GM19395 (cell line): ENCODE results near the gene CGRRF1.
A peak's percentile ranks its signal among the peaks of the same experiment; 100 is the strongest.

Experiments used
- ATAC-seq: cut with Tn5 transposase; IDR thresholded peaks from one replicate; pipeline ENCODE4 v1.9.1; 2021; ENCODE audit warnings: mild to moderate bottlenecking, moderate library complexity; ENCODE audit not compliant: unreplicated experiment

The CGRRF1 gene

GRCh38 chr14:54489318-54489683 is 20.4 kb upstream of the CGRRF1 start:
- peak; percentile 37 for ATAC-seq

GRCh38 chr14:54489731-54490444 is 19.8 kb upstream of the CGRRF1 start:
- ATAC-seq, result no peak

DNA sequence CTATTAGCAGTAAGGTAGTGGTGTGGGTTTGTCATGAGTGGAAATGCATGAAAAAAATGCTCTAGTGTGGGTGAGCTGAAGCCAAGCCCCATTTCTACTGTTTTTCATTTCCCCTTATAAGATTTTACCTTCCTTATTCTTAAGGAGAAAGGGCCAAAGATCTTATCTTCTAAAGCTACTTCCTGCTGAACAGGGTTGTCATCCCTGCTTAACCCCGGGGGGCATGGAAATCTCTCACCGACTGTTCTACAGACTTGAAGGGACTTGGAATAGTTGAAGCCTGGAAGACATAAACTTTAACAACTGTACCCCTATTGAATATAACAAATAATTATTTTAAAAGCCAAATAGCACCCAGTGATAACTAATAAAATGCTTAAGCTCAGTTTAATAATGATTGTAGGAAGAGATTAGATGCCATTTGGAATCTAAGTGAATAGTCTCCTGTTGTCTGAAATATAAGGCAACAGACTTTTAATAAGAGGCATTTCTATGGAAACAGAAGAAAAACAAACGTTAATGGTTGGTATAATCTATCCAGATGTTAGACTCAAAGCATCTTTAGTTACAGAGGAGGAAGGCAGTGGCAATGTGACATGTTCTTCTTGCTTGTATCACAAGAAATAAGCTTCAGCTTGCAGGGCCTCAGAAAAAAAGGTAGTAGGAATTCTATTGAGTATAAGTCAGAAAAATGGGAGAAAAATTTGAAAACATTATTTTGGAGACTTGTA is 19.1 kb upstream of the CGRRF1 start:
- no peak for ATAC-seq

- no peak for ATAC-seq
Measured at GRCh38 chr14:54493293-54493692, 16.4 kb upstream of the CGRRF1 start.

- no peak for ATAC-seq
Measured at GRCh38 chr14:54497224-54497623, 12.5 kb upstream of the CGRRF1 start.

- ATAC-seq, result no peak
Measured at GRCh38 chr14:54498095-54498531, 11.6 kb upstream of the CGRRF1 start.

DNA sequence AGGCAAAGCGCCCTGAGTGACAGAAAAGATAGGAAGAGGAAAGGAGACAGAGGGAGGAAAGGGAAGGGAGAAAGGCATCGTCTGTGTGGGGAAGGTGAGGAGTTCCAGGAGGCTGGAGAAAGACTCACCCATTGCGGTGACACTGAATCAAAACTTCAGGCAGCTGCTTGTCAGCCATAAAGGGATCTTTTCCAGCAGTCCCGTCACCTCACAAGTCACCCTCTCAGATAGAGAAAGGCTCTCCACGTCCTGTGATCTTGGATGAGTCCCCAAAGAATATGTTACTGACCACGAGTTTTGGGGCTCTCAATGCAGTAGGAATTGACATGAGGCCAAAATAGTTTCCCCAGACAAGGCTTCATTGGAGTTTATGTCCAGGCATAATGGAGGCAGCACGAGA is 11.1 kb upstream of the CGRRF1 start:
- ATAC-seq, result no peak

- ATAC-seq, result no peak
Measured at GRCh38 chr14:54500744-54501143, 9.0 kb upstream of the CGRRF1 start.

DNA sequence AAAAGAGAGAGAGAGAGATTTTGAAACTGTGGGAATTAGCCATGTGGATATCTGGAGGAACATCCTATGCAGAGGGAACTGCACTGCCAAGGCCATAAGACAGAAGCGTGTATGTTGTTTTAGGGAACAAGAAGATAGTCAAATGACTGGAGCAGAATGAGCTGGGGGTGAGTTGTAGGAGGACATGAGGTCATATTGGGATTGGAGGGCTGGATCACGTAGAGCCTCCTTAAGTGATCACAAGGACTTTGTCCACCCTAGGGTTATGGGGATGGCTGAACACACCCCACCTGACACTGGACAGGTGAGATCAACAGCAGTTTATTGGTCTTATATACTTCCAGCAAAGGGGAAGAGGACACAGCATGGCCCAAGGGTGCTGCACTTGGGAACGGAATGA is 8.2 kb upstream of the CGRRF1 start:
- ATAC-seq, result no peak

DNA sequence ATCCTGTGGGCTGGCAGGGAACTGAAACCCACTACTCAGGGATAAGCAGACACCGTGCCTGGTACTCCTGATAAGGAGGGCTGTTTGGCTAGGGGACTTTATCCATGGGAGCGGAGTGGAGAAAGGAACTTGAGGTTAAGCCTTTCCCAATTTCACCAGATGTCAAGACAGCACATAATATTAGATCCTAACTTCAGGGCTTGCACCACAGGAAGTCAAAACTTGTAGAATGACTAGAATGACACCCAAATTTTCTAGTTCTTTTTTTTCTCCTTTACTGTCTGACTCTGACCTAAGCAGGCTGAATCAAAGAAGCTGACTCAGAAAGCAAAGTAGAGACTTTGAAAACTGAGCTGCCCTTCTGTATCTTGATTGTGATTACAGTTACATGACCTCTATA is 7.1 kb upstream of the CGRRF1 start:
- no peak for ATAC-seq

DNA sequence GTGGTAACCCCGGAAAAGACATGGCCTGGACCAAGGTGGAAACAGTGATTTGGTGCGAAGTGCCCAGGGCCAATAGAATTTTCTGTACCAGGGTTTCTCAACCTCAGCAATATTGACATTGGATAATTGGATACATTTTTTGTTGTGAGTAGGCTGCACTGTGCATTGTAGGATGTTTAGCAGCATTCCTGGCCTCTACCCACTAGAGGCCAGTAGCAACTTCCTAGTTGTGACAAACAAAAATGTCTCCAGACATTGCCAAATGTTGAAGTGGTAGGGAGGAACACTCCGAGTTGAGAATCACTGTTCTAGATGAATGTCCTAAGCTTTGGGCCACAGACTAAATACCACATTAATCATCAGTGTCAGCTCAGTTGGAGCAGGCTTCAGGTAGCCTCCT is 6.2 kb upstream of the CGRRF1 start:
- ATAC-seq, result no peak

DNA sequence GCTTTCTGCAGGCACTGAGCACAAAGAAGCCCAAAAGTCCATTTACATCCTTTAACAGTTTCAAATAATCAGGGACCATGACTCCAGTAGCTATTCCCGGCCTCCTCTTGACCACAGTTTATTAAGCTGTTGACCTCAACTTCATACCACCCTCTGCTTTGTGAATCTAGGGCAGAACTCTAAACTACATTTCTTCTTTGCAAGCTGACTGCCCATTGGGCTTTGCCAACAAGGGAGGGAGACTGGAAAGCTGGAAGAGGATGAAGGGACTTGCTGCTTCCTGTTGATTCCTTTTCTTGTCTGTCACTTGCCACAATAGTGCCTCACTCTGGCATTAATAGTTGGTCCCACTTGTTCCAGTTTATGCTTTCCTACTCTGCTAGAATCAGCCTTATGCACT is 2.7 kb downstream of the CGRRF1 start:
- ATAC-seq, result no peak

DNA sequence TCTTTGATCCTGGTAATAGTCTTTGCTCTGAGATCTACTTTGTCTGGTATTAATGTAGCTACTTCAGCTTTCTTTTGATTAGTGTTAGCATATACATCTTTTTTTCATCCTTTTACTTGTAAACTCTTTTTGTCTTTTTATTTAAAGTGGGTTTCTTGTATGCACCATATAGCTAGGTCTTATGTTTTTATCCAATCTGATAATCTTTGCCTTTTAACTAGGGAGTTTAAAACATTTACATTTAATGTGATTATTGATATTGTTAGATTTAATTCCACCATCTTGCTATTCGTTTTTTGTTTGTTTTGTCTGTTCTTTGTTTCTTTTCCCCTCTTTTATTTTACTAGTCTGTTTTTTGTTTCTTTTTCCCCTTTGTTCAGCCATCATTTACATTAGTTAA is 6.0 kb downstream of the CGRRF1 start:
- no peak for ATAC-seq

DNA sequence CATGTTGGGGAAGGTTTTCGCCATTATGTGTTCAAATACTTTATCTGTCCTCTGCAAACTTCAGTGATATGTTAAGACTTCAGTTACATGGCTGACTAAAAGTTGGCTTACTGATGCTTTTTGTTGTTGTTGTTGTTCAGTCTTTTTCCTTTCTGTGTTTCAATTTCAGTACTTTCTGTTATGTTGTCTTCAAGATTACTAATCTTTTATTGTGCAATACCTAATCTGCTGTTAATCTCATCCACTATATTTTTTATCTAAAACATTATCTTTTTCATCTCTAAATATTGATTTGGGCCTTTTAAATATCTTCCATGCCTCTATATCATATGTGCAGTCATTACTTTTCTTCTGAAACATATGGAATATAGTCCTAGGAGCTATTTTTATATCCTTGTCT is 7.0 kb downstream of the CGRRF1 start:
- ATAC-seq, result no peak

DNA sequence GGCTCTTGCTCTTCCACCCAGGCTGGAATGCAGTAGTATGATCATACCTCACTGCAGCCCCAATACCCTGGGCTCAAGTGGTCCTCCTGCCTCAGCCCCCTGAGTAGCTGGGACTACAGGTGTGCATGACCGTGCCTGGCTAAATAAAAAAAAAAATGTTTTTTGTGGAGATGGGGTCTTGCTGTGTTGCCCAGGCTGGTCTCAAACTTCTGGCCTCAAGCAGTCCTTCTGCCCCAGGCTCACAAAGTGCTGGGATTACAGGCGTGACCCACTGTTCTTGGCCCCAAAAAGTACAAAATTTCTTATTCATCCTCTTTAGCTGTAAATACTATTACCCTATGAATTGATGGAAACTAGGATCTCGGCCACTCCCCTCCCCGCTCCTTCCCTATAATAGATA is 14.7 kb downstream of the CGRRF1 start:
- no peak for ATAC-seq

- ATAC-seq, result no peak
Measured at GRCh38 chr14:54528973-54529372, 19.3 kb downstream of the CGRRF1 start.

DNA sequence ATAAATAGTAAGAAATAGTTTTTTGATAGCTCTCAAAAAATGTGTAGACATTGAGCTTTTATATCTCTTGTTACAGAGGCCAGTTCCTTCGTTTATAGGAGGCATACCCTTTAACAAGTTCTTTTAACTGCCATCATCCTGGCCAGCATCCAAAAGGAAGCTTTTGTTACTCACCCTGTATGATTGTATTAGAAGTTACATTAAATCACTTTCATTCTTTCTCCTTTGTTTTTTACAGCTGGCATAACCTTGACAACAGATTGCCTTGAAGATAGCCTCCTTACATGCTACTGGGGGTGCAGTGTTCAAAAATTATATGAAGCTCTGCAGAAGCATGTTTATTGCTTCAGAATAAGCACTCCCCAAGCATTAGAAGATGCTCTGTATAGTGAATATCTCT is 20.1 kb downstream of the CGRRF1 start:
- no peak for ATAC-seq

- peak; percentile 98 for ATAC-seq
Measured at GRCh38 chr14:54532111-54533012, 22.7 kb downstream of the CGRRF1 start.

DNA sequence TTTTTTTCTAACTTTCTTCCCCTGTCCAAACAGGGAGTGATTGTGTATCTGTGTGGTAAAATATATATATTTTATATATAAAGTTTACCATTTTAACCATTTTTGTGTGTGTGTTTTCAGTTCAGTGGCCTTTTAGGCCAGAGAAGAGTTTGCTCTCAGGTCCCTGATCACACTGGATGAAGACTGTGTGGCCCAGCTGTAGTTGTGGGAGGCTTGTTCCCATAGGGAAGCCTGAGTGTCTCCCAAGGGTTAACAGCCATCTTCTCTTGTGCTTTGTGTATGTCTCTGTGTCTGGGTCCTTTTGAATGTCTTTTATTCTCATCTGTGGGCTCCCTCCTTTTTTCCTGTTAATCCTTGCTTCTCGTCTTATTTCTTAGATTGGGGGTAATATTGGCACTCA is 23.4 kb downstream of the CGRRF1 start:
- ATAC-seq, result peak; percentile 13

GRCh38 chr14:54535126-54535525 is 25.4 kb downstream of the CGRRF1 start:
- no peak for ATAC-seq

- ATAC-seq, result no peak
Measured at GRCh38 chr14:54535646-54536045, 25.9 kb downstream of the CGRRF1 start.

DNA sequence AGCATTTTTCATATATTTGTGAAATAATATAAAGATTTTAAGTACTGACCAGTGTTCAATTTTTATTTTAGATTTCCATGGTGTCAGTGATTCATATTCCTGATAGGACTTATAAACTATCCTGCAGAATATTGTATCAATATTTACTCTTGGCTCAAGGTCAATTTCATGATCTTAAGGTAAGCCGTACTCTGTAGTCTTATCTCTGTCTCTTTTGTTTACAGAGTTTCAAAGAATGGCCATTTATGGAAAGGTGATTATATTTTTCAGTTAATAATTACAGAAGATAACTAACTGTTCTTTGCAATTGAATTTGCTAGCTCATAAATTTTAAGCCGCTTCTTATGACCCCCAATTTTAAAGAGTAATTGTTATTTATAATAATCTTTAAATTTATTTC is 27.9 kb downstream of the CGRRF1 start:
- ATAC-seq, result no peak
